ENCODE measurements around the gene CDKN1C.

The CDKN1C gene

GRCh38 chr11:2890466-2891294, 5.1 kb upstream of the CDKN1C start:
- DNase-seq (ENCODE audit: low spot score) = no peak

- no peak for DNase-seq (ENCODE audit: low spot score)
Observed at GRCh38 chr11:2889362-2890273, 4.0 kb upstream of the CDKN1C start.

- peak; percentile 94 for DNase-seq (ENCODE audit: low spot score)
Observed at GRCh38 chr11:2888266-2888968, 2.8 kb upstream of the CDKN1C start.

DNA sequence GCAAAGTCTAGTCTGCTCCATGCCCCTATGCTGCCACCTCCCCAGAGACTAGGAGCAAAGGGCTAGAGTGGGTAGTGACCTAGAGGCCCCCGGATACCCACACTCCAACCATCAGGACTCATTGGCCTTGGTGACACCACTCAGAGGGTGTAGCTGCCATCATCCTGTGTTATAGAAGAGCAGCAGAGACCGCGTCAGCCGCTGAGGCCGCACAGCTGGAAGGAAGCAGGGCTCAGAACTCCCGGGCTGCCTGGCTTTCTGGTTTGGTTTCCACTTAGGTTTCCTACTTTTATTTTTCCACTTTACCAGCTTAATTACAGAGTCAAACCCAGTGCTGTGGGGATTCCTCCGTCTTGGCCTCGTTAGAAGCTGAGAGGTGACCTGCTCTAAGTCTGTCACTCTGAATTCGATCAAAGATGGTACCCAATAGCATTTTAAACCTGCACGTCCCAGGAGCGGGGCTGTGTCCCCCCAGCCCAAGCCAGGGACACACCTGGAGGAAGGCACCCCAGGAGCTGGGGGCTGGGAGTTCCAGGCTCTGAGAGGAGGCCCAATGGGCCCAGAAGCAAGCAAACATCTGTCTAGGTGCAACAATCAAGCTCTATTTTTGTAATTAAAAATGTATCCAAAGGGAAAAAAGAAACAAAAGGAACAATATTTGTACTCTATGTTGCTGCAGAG, 2.1 kb upstream of the CDKN1C start:
- DNase-seq (ENCODE audit: low spot score) = no peak

GRCh38 chr11:2886936-2887335, 1.4 kb upstream of the CDKN1C start:
- DNase-seq (ENCODE audit: low spot score) = no peak

GRCh38 chr11:2886191-2886894, 768 bp upstream of the CDKN1C start:
- peak; percentile 88 for DNase-seq (ENCODE audit: low spot score)

GRCh38 chr11:2885017-2885677, 428 bp downstream of the CDKN1C start:
- DNase-seq (ENCODE audit: low spot score) = peak; percentile 81

DNA sequence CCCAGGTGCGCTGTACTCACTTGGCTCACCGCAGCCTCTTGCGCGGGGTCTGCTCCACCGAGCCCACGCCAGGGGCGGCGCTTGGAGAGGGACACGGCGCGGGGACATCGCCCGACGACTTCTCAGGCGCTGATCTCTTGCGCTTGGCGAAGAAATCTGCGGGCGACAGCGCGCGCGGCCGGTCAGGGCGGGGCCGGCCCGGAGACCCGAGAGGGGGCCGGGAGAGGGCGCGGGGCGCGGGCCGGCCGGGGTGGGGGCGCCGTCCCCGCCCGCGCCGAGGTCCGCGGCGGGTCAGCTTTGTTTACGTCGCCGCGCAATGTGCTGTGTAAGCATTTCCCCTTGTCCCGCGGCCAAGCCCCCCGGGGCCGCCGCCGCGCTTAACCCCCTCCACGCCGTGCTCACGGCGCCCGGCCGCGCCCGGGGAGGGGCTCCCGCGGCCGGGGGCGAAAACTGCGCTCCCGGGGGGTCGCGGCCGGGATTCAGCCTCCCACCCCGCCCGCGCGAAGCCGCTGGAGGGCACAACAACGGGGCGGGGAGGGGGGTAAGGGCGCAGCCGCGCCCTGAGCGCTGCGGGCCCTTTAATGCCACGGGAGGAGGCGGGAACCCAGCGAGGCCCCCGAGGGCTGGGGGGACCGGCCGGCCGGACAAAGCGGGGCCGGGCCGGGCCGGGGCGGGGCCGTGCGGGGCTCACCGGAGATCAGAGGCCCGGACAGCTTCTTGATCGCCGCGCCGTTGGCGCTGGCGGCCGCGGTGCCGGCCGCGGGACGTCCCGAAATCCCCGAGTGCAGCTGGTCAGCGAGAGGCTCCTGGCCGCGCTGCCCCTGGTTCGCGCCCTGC, 1.4 kb downstream of the CDKN1C start:
- peak; percentile 73 for DNase-seq (ENCODE audit: low spot score)

GRCh38 chr11:2883640-2883978, 2.0 kb downstream of the CDKN1C start:
- no peak for DNase-seq (ENCODE audit: low spot score)

DNA sequence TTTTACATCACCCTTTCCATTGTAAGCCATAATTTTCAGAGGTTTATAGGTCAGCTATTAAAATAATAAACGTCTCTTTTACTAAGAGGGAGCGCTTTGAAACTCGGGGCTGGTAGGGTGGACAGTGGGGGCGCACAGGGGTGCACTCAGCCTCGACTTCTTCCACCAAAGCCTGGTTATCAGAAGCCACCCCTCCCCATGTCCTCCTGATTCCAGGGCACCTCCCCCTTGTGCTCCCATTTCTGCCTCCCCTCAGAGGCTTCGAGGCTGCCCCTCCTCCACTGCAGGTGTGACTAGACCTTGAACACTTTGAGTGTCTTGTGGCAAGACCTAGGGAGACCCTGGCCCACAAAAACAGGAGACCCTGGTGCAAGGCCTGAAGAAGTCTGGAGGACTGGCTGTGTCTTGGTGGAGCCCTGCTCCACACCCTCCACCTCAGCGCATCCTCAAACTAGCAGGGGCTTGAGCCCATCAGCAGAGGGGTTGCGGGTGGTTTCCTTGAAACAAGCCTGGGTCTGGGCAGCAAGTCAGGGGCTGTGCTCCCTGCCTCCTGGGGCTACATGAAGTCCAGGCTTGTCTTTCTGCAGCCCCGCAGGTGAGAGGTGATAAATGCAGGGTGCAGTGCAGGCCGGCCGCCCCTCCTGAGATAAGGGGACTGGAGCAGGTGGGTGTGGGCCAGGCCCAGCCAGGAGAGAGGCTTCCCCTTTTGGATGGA, 3.0 kb downstream of the CDKN1C start:
- peak; percentile 60 for DNase-seq (ENCODE audit: low spot score)

GRCh38 chr11:2881981-2882375, 3.6 kb downstream of the CDKN1C start:
- DNase-seq (ENCODE audit: low spot score) = no peak

DNA sequence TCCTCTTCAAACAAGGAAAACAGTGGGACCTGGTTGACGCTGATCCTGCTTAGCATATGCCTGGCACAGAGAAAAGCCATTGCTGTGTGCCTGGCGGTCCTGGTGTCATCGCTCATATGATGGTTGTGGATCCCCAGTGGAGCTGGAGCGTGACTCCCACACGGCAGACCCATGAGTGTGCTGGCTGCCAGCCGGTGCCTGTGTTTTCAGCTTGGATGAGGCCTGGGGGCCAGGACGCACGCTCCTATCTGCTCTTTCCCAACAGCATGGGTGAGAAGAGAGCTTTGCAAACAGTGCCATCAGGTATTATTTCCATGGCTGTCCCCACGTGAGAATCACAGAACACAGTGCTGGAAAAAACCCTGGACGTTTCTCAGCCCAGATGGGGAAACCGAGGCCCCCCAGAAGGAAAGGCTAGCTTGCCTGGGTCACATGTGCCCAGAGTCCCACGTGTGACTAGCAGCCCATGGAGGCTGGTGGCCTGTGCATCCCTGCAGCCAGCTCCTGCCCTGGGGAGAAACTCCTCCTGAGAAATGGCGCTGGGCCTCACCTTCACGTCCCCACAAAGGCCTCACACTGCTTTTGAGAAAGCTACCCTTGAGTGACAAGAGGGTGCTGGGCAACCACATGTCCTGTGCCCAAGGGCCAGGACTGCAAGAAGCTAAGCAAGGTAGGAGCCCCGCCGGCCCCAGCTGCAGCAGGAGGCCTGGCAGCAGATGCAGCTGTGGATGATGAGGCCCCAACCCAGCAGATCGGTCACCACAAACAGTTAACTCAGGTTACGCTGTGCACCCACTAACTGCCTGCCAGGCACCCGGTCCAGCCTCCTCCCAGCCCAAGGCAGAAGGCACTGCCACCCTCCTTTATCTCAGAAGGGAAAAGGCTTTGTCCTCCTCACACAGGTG, 4.2 kb downstream of the CDKN1C start:
- DNase-seq (ENCODE audit: low spot score) = no peak

DNA sequence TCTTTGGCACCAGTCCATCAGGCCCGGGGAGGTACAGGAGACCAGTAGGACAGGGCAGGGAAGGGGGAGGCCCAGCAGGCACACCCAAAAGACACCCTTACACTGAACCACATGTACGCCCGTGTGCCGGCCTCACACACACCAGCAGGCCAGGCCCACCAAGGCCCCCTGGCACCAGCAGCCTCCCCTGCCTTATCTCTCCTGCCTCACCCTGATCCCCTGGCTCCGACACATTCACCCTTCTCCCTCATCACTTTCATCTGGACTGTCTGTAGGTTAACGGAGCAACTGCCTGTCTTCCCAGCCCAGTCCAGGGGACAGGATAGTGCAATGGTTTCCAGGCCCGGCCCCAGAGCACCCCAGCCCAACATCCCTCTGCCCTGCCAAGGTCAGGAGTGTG, 4.9 kb downstream of the CDKN1C start:
- no peak for DNase-seq (ENCODE audit: low spot score)

DNA sequence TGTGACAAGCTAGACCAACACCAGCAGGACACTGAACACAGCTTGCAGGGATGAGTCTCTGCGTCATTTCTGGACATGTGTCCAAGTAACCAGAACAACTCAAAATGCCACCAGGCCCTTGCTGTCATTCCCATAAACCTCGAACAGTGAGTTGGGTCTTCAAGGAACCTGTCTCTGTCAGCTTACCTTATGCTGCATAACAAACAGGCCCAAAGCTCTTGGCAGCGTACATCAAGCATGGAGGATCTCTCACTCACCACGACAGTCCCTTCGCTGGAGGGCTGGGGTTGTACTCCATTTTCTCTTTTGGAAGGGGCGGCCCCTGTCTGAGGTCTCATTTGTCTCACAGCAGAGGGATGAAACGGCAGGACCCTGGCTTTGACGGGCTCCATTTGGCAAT, 6.8 kb downstream of the CDKN1C start:
- DNase-seq (ENCODE audit: low spot score) = no peak

GRCh38 chr11:2877474-2877873, 8.1 kb downstream of the CDKN1C start:
- no peak for DNase-seq (ENCODE audit: low spot score)

DNA sequence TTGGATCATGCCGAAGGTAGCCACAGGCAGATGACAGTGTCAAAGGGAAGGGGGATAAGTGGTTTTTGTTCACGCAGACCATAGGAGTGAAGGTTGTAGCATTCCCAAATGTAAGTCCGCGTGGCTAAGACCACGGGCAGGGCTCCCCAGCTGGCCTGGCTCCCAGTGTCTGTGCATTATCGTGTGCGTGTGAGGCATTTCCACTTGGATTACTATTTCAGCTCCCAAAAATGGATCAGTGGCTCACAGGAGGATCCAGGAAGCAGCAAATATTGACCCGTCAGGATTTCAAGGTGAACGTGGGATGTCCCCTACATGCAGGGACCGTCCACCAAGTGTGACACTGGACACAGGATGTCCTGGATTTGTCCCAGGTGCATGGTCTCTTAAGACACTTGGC, 10.6 kb downstream of the CDKN1C start:
- DNase-seq (ENCODE audit: low spot score) = no peak

DNA sequence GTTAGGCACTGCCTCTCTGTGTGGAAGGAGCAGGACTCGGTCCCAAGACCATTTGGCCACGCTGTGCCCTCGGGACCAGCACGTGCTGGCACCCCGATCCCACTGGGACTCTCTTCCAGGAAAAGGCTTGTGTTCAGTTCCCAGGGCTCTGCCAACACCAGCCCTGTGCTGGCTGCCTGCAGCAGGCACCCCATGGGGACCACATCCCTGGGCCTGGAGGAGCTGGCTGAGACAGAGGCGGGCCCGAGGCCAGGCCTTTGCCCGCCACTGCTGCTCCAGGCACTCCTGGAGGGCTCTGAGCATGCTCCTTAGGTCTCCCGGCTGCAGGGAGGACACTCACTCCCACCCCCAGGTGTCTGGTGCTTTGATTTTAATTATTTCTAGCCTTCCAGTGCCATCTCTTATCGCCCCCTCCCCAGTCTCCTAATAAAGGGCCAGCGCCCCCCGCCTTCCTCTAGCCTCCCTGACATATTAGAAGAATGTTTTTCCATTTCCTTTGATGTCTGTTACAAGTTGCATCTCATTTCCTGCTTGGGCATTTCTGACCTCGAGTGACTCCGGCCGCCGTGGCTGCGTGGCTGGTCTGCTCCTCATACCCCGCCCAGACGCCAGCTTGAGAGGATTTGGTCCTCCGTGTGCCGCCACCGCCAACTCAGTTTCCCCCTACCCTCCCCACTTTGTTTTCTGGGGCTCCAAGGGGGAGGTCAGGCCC, 14.4 kb downstream of the CDKN1C start:
- no peak for DNase-seq (ENCODE audit: low spot score)

GRCh38 chr11:2870460-2870859, 15.1 kb downstream of the CDKN1C start:
- no peak for DNase-seq (ENCODE audit: low spot score)
